GM12801 (cell line): Measurements from ENCODE around the gene TOM1L1.

Source experiments
- TF ChIP-seq, protein P1 (sequence below): IDR thresholded peaks from one replicate; pipeline ENCODE4 v1.5.1; 2011; ENCODE audit warnings: control low read depth; ENCODE audit not compliant: insufficient read length; ENCODE audit errors: extremely low read depth

The TOM1L1 gene

DNA sequence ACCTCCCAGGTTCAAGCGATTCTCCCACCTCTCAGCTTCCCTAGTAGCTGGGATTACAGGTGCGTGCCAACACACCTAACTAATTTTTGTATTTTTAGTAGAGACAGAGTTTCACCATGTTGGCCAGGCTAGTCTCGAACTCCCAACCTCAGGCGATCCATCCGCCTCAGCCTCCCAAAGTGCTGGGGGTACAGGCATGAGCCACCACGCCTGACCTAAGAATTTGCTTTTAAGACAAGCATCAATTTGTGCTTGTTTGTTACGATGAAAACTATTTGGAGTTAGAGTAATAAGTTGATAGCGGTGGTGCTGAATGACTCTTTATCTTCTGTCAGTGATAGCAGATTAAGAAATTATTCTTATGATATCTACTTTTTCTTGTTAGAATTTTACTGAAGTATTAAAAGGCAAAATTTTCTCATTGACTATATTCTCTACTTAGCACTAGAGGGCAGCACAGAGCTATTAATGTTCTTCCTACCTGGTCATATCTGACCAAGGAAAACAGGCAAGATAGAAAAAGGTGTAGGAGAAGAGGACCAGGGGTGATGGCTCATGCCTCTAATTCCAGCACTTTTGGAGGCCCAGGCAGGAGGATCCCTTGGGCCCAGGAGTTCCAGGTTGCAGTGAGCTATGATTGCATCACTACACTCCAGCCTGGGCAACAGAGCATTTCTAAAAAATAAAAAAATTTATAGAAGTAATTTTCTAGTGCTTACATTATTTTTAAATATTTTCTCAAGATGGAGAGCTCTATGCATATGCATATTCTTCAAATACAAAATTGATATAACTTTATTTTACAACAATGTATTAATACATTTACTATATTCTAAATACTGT is 92.4 kb downstream of the TOM1L1 start:
- TF ChIP-seq, protein P1, sequence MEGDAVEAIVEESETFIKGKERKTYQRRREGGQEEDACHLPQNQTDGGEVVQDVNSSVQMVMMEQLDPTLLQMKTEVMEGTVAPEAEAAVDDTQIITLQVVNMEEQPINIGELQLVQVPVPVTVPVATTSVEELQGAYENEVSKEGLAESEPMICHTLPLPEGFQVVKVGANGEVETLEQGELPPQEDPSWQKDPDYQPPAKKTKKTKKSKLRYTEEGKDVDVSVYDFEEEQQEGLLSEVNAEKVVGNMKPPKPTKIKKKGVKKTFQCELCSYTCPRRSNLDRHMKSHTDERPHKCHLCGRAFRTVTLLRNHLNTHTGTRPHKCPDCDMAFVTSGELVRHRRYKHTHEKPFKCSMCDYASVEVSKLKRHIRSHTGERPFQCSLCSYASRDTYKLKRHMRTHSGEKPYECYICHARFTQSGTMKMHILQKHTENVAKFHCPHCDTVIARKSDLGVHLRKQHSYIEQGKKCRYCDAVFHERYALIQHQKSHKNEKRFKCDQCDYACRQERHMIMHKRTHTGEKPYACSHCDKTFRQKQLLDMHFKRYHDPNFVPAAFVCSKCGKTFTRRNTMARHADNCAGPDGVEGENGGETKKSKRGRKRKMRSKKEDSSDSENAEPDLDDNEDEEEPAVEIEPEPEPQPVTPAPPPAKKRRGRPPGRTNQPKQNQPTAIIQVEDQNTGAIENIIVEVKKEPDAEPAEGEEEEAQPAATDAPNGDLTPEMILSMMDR = no peak

DNA sequence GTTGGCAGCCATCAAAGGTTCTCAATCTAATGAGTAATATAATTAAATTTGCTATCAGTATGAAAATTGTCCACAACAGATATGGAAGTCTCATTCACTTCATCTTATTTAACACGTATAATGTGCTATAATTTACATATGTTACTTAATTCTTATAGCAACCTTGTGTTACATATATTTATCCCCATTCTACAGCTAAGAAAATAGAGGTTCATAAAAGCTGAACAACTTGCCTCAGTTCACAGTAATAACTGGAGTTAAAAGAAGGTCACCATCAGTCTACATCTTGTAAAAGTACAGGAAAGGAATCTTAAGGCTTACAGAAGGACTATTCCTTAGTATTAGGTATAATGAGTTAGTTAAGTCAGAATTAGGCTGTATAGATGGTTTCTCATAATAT is 95.8 kb downstream of the TOM1L1 start:
- TF ChIP-seq, protein P1 = no peak

DNA sequence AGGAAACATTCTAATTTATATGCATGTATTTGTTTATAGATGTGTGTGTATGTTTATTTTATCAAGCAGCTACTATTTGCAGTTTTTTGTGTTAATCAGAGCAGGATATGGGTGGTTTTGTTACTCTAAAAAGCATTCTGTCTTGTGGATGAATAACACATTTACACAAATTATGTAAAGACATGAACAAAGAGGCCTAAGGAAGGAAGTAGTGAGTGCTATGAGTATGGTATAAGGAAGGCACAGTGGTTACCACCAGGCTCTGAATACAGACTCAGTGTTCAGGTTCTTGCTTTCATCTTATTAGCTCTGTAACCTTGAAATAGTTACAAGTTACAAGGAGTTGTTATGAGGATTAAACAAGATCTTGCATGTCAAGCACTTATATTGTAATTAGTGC is 101.8 kb downstream of the TOM1L1 start:
- TF ChIP-seq, protein P1 = no peak

DNA sequence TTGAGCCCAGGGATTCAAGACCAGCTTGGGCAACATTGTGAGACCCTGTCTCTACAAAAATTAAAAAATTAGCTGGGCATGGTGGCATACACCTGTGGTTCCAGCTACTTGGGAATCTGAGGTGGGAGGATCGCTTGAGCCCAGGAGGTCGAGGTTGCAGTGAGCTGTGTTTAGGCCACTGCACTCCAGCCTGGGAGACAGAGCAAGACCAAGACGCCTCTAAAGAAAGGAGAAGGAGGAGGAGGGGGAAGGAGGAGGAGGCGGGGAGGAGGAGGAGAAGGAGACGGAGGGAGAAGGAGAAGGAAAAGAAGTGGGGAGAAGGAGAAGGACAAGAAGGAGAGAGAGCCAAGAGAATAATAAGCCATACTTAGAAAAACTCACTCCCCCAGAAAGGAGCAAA is 103.8 kb downstream of the TOM1L1 start:
- TF ChIP-seq, protein P1 = no peak

DNA sequence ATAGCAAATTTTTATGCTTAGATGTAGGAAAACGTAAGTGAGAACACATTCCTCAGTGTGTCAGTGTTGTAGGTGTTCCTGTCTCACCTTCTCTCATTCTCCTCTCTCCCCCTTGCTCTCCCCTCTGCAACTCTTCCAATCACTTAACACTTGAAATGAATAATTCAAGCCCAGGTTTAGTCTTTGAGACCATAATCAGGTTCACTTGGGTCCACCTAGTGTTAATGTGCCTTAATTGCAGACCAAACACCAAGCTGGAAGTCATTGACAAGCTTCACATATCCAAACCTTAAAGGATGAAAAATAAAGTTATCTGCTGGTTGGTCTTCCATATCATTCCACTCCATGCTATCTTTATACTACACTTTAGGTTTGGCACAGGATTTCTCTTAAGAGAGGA is 104.9 kb downstream of the TOM1L1 start:
- TF ChIP-seq, protein P1 = no peak
